ENCODE measurements around the gene PPARG. TPM values are rescaled to one million over a fixed set of nuclear protein-coding genes. Genes with fewer than 3 reads are reported as not detected.
A peak's percentile ranks its signal among the peaks of the same experiment; 100 is the strongest.

The PPARG gene
- total and polyA plus RNA-seq, 2 of the 13 experiments (the other 11 are each of a cell fraction or from before 2014, with no cell fraction given): 13.9 to 58.3 TPM

DNA sequence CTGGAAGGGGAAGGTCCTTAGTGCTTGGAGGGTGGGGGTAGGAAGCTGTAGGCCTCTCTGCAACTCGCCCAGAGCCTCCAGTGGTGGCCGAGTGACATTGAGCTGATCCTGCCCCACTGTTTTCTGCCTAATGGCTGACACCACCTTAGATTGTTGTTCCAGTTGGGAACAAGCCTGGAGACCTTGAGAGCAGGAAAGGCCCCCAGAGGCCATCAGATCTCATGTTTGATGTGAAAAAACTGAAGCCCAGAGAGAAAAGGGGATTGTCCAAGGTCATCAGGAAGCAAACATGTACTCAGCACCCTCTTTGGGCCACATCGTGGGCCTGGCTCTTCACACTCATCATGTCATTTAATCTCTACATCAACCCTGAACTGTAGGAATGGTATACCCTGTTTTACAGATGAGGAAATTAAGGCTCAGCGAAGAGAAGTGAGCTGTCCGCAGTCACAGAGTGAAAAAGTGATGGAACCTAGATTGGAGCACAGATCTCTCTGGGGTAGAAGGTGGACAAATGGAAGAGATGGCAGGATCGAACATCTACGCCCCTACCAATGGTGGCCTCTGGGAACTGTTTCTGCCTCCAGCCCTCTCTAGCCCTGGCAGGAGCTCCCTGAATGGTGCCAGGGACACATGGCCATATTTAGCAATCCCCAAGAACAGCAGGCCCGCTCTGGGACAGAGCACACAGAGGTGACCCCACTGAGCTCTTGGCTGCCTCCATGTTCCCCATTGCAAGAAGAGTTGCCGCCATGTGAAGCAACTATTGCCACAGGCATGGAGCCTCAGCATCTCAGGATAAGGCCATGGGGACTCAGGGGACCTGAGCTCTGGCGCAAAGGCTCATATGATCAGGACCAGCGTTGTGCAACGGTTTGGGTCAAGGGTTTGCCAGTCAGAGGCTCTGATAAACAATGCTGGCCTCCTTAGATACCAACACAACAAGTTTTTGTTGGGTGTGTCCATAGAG lies 163.8 kb downstream of the PPARG start (continued):
- TF ChIP-seq MLXIP (CRISPR knock-in tag; IDR thresholded peaks at IDR 0.05; ENCODE audit: borderline replicate concordance) (no peak), SIN3B (IDR thresholded peaks at IDR 0.05; ENCODE audit: low read length) (no peak), PTBP1 (IDR thresholded peaks at IDR 0.05; ENCODE audit: low read depth, low read length, poor library complexity, severe bottlenecking) (no peak), EHMT2 (IDR thresholded peaks at IDR 0.05; ENCODE audit: borderline replicate concordance, low read depth, low read length) (peak; percentile 60; the same call in 1 of the 2 replicates), TARDBP (CRISPR knock-in tag; IDR thresholded peaks at IDR 0.05) (peak; percentile 72; the same call in 1 of the 2 replicates), ZNF761 (CRISPR knock-in tag; conservative IDR thresholded peaks at IDR 0.05) (peak; percentile 87), MNT (IDR thresholded peaks at IDR 0.05) (no peak), SSRP1 (CRISPR knock-in tag; IDR thresholded peaks at IDR 0.05) (no peak), EP300 (IDR thresholded peaks at IDR 0.05; ENCODE audit: low read depth in 2 of 2, low read length in 2 of 2) (peak in 1 of 2 experiments; percentile 80; a peak in 2 of 4 replicates), EP300 (CRISPR knock-in tag; IDR thresholded peaks at IDR 0.05; ENCODE audit: borderline replicate concordance) (peak; percentile 65; the same call in 1 of the 2 replicates), ATF7-NPFF (CRISPR knock-in tag; IDR thresholded peaks at IDR 0.05; ENCODE audit: low read depth) (no peak), ZNF549 (CRISPR knock-in tag; IDR thresholded peaks at IDR 0.05) (no peak), NFE2 (CRISPR knock-in tag; IDR thresholded peaks at IDR 0.05) (no peak), ZNF660 (CRISPR knock-in tag; IDR thresholded peaks at IDR 0.05; ENCODE audit: borderline replicate concordance, low read depth) (no peak), ZNF724P (CRISPR knock-in tag; IDR thresholded peaks at IDR 0.05; ENCODE audit: borderline replicate concordance) (0 out of 2 replicates have a peak, but pooled peaks have one; percentile 18), ZNF546 (CRISPR knock-in tag; conservative IDR thresholded peaks at IDR 0.05) (0 out of 2 replicates have a peak, but pooled peaks have one; percentile 78), CENPX (CRISPR knock-in tag; IDR thresholded peaks at IDR 0.05) (no peak), ZNF674 (CRISPR knock-in tag; IDR thresholded peaks at IDR 0.05; ENCODE audit: low read depth) (no peak), ZNF766 (CRISPR knock-in tag; IDR thresholded peaks at IDR 0.05; ENCODE audit: borderline replicate concordance) (no peak), ZC3H13 (CRISPR knock-in tag; IDR thresholded peaks at IDR 0.05) (no peak), PPARG (CRISPR knock-in tag; conservative IDR thresholded peaks at IDR 0.05) (0 out of 2 replicates have a peak, but pooled peaks have one; percentile 34)
- TF ChIP-seq, protein P1, sequence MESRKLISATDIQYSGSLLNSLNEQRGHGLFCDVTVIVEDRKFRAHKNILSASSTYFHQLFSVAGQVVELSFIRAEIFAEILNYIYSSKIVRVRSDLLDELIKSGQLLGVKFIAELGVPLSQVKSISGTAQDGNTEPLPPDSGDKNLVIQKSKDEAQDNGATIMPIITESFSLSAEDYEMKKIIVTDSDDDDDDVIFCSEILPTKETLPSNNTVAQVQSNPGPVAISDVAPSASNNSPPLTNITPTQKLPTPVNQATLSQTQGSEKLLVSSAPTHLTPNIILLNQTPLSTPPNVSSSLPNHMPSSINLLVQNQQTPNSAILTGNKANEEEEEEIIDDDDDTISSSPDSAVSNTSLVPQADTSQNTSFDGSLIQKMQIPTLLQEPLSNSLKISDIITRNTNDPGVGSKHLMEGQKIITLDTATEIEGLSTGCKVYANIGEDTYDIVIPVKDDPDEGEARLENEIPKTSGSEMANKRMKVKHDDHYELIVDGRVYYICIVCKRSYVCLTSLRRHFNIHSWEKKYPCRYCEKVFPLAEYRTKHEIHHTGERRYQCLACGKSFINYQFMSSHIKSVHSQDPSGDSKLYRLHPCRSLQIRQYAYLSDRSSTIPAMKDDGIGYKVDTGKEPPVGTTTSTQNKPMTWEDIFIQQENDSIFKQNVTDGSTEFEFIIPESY (CRISPR knock-in tag; IDR thresholded peaks at IDR 0.05): peak; percentile 74; the same call in 1 of the 2 replicates

Measured in HepG2 (cell line).